Ishikawa (cell line): ENCODE data around the gene OR10A2.

Experiments used
- CEBPB ChIP-seq: IDR thresholded peaks from 2 replicates; pipeline ENCODE4 v1.6.1; 2012
- CREB1 ChIP-seq: IDR thresholded peaks from 2 replicates; pipeline ENCODE4 v1.6.1; 2012; ENCODE audit warnings: low read depth
- EGR1 ChIP-seq: IDR thresholded peaks from 2 replicates; pipeline ENCODE4 v1.6.1; 2012
- EP300 ChIP-seq: IDR thresholded peaks from 2 replicates; pipeline ENCODE4 v1.6.1; 2012; ENCODE audit warnings: borderline replicate concordance
- FOXM1 ChIP-seq: IDR thresholded peaks from 2 replicates; pipeline ENCODE4 v1.6.1; 2012; ENCODE audit warnings: low read depth, borderline replicate concordance
- MAX ChIP-seq: IDR thresholded peaks from 2 replicates; pipeline ENCODE4 v1.6.1; 2012
- NFIC ChIP-seq: IDR thresholded peaks from 2 replicates; pipeline ENCODE4 v1.6.1; 2012
- RAD21 ChIP-seq: IDR thresholded peaks from 2 replicates; pipeline ENCODE4 v1.6.1; 2012; ENCODE audit warnings: low read depth
- REST ChIP-seq: IDR thresholded peaks from 2 replicates; pipeline ENCODE4 v1.6.1; 2012; ENCODE audit warnings: low read depth, mild to moderate bottlenecking
- TAF1 ChIP-seq: IDR thresholded peaks from 2 replicates; pipeline ENCODE4 v1.6.1; 2012; ENCODE audit warnings: low read depth, mild to moderate bottlenecking
- TCF12 ChIP-seq: IDR thresholded peaks from 2 replicates; pipeline ENCODE4 v1.6.1; 2012; ENCODE audit warnings: low read depth
- TEAD4 ChIP-seq: IDR thresholded peaks from 2 replicates; pipeline ENCODE4 v1.6.1; 2012
- USF1 ChIP-seq: IDR thresholded peaks from 2 replicates; pipeline ENCODE4 v1.6.1; 2012
- YY1 ChIP-seq: IDR thresholded peaks from 2 replicates; pipeline ENCODE4 v1.6.1; 2012; ENCODE audit warnings: low read depth
- ZBTB7A ChIP-seq: IDR thresholded peaks from 2 replicates; pipeline ENCODE4 v1.6.1; 2012; ENCODE audit warnings: low read depth

OR10A2 gene

GRCh38 chr11:6876325-6876724 lies 13.5 kb downstream of the OR10A2 start, which contains the start of gene OR10A4:
Gene OR10A4, plus strand, starts transcription at chr11:6876625. Its CDS starts 23 bp downstream, at chr11:6876648.
- TF ChIP-seq ZBTB7A (no peak), FOXM1 (no peak), MAX (no peak), CREB1 (no peak), TCF12 (no peak), RAD21 (no peak), NFIC (no peak), CEBPB (no peak), USF1 (no peak), REST (no peak), TAF1 (no peak), EP300 (no peak), YY1 (no peak), EGR1 (no peak), TEAD4 (no peak)

- TF ChIP-seq RAD21 = no peak
- TF ChIP-seq REST = no peak
- no peak for TF ChIP-seq FOXM1
- no peak for TF ChIP-seq TAF1
- TF ChIP-seq YY1 = no peak
- no peak for TF ChIP-seq TCF12
- no peak for TF ChIP-seq TEAD4
- TF ChIP-seq NFIC = no peak
- TF ChIP-seq CREB1 = no peak
- TF ChIP-seq MAX = no peak
- TF ChIP-seq EP300 = no peak
- TF ChIP-seq ZBTB7A = no peak
- TF ChIP-seq CEBPB = no peak
- no peak for TF ChIP-seq EGR1
- no peak for TF ChIP-seq USF1
Measured at GRCh38 chr11:6876914-6877313, 14.1 kb downstream of the OR10A2 start.

GRCh38 chr11:6882751-6883150 lies 19.9 kb downstream of the OR10A2 start:
- TF ChIP-seq NFIC (no peak), TCF12 (no peak), EP300 (no peak), USF1 (no peak), REST (no peak)

GRCh38 chr11:6888830-6889229 lies 26.0 kb downstream of the OR10A2 start:
- TF ChIP-seq TCF12 = no peak
- no peak for TF ChIP-seq MAX
- TF ChIP-seq TAF1 = no peak
- no peak for TF ChIP-seq ZBTB7A
- no peak for TF ChIP-seq CEBPB
- TF ChIP-seq REST = no peak
- no peak for TF ChIP-seq NFIC
- no peak for TF ChIP-seq TEAD4
- no peak for TF ChIP-seq FOXM1
- TF ChIP-seq EP300 = no peak
